GM19372 (cell line): ENCODE data around the gene FBXO44.
"Not testable (repeated sequence)": the region's sequence is repeated elsewhere in the genome, so short reads cannot be mapped to it uniquely, and the experiment has no call there.

Experiments used
- ATAC-seq: cut with Tn5 transposase; IDR thresholded peaks from one replicate; pipeline ENCODE4 v1.9.1; 2021; ENCODE audit warnings: mild to moderate bottlenecking, low read depth, moderate library complexity; ENCODE audit not compliant: unreplicated experiment

The FBXO44 gene

DNA sequence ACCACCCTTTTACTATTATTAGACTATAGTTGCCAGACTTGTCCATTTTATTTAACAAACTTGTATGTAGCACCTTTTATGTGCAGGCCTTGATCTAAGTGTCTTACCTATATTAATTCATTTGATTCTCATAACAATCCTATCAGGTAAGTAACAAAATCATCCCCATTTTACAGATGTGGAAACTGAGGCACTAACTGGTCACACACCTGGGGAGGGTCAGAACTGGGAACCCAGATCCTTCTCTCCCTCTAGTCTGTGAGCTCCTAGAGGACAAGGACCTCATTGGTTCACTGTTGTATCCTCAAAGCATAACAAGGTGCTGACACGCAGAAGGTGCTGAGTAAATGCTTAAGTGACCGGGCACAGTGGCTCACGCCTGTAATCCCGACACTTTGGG lies 15.3 kb upstream of the FBXO44 start:
- ATAC-seq, result no peak

DNA sequence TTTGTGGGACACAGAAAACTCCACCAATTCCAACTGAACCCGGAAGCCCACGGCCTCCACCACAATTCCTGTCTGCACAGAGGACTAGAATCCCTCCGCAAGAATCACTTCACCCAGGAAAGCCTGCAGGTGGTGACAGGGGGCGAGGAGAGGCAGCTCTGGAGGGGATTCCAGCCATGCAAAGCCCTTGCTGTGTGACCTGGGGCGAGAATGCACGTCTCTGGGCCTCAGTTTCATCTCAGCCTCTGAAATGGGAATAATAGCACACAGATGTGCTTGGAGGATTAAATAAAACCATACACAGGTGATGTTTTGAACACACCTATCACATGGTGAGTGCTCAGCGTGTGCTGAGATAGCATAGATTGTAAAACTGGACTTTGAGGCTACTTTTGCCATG lies 14.6 kb upstream of the FBXO44 start:
- ATAC-seq, result no peak

DNA sequence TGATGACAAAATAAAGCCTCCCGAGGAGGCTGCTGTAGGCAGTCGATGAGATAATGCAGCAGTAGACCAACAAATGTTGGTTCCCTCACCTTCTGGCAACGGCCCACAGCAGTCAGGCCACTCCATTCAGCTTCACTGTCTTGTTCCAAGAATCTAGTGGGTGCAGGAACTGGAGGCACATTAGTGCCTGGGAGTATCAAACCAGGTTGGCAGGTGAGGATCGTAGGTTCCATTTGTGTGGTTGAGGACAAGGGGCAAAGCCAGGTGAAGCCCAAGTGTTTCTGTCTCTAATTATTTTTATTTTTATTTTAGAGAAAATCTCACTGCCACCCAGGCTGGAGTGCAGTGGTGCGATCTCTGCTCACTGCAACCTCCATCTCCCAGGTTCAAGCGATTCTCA lies 13.7 kb upstream of the FBXO44 start:
- no peak for ATAC-seq

DNA sequence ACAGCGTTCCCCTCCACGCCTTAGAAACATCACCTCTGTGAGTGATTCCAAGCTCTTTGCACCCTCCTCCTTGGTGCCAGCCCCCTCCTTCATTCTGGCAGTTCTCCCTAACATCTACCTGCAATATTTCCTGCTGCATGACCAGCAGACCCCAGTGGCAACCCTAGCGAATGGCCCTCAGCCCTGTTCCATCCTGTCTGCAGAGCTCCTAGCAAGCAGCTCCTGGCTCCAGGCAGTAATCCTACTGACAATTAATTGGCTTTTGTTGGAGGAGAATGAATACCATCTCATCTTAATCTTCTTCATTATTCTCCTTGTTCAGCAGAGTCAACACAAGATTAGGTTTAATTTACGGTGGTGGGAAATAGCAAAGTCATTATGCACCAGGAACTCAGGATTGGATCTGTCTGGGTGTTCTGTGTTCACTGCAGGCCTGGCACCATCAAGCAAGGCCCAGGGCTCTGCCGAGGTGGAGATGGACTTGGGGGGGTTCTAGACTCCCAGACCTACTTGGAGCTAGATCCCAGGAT lies 12.8 kb upstream of the FBXO44 start:
- no peak for ATAC-seq

DNA sequence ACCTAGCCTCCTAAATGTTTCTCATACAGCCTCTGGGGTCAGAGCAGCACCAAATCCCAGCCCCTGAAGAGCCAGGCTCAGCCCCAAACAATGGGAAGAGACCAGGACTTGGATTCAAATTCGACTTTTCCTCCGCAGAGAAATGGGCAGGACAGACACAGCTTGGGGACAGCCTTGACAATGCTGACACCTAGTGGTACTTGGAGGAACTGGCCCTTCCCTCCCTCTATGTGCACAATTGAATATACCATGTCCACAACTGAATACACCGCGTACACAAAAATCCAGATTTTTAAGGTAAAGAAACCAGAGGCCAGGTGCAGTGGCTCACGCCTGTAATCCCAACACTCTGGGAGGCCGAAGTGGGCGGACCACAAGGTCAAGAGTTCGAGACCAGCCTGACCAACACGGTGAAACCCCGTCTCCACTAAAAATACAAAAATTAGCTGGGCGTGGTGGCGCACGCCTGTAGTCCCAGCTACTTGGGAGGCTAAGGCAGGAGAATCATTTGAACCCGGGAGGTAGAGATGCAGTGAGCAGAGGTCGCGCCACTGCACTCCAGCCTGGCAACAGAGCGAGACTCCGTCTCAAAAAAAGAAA lies 12.2 kb upstream of the FBXO44 start:
- ATAC-seq, result not testable (repeated sequence)

DNA sequence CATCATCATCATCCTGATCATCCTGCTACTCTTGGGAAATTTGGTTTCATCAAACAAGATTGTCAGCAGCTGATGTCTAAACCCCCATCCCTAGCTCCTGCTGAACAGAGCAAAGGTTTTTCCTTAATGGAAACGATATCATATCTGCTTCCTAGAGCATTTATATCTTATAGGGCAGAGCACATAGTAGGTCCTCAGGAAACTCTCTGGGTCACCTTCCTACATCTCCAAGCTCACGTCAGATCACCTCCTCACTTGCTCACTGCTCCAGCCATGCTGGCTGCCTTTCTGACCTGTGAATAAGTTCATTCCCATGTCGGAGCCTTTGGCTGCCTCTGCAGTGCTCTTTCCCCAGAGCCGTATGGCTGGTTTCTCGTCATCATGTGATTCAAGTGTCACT lies 10.9 kb upstream of the FBXO44 start:
- no peak for ATAC-seq

DNA sequence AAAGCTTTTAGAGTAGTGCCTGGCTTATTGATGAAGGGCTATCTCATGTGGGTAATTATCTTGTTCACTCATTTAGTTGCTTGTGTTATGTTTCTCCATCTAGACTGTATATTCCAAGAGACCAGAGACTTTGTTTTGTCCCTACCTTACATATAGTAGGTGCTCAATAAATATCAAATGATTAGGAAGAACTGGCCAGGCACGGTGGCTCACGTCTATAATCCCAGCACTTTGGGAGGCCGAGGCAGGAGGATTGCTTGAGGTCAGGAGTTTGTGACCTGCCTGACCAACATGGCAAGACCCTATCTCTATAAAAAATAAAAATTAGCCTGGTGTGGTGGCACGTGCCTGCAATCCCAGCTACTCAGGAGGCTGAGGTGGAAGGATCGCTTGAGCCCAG lies 9.4 kb upstream of the FBXO44 start:
- no peak for ATAC-seq

DNA sequence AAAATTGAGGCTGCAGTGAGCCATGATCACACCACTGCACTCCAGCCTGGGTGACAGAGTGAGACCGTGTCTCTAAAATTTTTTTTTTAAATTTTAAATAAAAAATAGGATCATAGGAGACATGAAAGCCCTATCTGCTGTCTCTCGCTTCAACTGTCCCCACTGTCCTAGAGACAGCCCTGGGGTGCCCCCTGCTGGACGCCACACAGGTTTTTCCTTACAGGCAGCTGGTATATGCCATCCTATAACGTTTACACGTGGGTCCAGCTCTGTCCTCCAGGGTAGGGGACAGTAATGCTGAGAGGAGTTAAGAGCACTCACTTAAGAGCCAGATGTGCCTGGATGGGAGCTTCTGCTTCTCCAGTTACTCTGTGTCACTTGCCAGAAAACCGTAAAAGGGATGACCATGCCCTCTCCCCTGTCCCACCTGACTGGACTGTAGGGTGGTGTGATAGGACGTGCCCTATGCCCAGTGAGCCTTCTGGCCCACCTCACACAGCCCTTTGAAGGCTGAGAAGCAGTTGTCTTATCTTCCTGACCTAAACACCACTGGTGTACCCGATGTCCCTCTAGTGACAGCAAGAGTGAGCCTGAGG lies 8.9 kb upstream of the FBXO44 start:
- ATAC-seq, result no peak

DNA sequence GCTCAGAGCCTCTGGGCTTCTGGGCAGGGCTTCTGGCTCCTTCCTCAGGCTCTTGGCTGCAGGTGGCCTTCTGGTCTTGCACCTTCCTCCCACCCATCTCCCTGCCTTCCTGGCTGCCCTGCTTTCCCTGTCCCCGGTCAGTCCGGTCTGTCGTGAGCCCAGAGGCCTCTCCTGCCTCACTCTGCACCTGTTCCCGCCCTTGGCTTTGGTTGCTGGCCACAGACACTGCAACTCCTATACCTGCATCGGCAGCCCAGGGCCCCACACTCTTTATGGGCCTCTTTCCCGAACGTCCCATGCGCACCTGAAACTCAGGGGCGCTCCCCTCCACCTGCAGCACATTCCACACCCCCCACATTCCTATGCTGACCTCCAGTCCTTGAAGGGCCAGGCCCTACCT lies 8.4 kb upstream of the FBXO44 start:
- no peak for ATAC-seq

DNA sequence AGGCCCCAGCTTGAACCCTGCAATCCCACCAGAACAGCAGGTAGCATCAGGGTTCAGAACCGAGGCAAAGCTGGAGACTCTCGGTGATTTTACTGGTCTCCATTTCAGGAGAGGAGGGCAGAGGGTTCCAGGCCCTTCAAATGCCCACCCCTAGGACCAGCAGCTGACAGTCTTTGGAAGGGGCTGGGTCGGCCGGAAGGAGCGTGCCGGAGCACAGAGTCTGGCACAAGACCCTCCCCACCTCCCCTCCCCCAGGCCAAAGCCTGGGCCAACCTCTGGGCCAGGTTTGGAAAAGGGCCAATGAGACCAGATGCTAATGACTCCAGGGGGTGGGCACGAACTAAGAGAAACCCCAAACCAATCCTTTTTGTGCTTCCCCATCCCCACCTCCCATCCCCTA lies 7.3 kb upstream of the FBXO44 start:
- ATAC-seq, result no peak

DNA sequence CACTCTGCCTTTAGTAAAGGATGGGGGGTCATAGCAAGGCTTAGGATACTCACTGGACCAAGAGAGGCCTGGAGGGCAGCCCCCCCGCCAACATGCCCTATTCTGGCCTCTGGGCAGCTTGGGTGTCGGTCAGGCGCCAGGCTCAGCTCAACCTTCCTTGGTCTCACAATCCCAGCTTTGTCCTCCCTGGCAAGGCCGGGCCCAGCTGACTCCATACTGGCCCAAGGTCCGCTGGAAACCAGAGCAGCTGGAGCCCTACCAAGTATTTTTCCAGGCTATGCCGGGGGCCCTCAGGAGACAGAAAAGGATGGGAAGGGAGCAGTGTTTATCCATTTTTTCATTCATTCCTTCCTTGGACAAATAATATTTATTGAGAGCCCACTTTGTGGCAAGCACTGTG lies 6.6 kb upstream of the FBXO44 start:
- ATAC-seq, result no peak

DNA sequence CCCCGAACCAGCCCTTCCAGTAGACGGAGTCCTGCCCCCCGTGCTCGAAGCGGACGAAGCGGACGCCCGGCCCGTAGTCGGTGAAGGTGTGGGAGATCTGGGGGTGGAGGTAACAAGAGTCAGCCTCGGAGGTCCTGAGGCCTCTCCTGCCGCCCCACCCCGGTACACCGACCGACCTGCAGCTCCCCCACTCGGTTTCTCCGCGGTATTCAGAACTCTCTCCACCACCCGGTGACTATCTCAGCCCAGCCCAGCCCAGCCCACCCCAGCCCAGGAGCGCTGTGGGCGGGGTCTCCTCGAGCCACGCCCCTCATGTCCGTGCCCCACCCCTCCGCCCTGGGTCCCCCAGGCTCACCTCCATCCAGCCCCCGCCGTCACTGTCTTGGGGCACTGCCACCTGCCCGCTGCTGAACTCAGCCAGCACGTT lies 5.9 kb upstream of the FBXO44 start:
- ATAC-seq, result no peak

DNA sequence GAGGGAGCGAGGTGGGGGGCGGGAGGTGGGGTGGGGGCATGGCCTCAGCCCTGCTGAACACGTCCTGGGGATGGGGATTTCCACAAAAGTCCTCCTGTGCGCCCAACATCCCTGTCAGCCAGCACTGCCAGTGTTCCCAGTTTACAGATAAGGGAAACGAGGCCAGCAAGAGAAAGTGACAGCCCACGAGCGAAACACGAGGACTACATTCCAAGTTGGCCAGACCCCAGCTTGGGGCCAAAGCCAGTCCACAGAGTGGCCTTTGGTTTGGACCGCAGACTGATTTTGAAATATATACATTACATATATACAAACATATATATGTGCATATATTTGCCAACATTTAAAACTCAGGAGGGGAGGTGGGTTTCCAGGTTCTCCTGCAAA lies 5.4 kb upstream of the FBXO44 start:
- no peak for ATAC-seq

DNA sequence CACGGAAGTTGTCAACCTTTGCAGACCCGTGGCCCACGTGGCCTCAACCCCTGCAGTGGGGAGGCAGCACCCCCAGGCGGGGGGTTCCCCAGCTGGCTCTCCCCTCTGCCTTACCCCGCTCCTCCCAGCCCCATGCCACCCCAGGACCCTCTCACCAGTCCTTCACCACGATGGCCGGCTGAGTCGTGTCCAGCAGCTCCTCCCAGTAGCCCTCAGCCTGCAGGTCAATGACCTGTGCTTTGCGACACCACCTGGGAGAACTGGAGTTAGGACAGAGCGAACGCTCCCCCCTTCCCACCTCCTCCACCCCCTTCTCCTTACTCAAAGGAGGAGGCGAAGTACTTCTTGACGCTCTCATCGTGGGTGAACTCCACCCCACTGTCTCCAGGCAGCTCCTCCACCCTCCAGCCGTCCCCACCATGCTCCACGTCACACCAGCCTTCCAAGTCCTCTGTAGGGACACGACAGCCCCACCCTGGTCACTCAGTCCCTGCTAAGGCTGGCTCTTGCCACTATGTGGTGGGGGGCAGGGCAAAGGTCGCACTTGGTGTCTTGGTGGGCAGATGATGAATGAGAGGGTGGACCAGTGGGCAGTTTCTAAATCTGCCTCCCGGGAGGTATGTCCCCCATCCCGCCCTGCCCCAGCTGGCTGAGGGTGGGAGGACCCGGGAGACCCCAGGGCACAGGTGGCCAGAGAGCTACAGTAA lies 4.9 kb upstream of the FBXO44 start:
- ATAC-seq, result no peak

DNA sequence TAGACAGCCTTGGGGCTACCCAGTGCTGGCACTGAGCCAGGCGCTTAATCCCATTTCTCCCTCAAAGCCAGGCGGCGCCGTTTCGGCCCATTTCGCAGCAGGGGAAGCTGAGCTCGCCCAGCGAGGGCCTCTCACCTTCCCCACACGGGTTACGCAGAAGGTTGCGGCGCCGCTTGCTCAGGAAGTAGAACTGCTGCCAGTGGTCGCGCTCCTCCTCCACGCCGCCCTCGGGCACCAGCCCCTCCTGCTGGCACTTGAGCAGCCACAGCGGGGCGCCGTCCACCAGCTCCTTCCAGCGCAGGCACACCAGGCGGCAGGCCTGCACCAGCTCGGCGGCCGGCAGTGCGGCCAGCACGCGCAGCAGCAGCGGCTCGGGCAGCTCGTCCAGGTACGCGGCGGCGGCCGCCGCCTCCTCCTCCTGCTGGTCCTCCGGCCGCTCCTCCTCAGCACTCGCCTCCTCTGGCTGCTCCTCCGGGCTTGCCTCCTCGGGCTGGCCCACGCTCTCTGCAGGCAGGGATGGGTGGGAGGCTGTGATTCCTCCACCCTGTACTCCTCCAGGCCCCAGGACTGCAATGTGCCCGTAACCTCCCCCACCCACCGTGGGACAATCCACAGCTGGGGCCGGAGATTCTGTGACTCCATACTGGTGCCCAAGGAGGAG lies 4.2 kb upstream of the FBXO44 start:
- ATAC-seq, result no peak

DNA sequence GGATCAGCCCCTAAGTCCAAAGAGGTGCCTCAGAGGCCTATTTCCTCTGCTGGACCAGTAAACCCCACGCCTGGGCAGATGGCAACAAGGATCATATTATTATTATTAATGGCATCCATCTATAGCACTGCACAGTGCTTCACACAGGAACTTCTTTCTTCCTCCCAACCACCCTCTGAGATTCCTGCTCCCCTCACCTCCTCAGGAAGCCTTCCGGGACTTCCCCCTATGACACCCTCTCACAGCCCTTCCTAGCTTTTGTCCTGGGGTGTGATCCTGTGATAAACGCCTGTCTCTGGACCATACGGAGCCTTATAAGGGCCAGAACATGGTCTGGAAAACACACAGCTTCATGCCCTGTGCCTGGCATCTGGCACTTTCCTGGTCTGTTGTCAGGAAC lies 3.7 kb upstream of the FBXO44 start:
- no peak for ATAC-seq

DNA sequence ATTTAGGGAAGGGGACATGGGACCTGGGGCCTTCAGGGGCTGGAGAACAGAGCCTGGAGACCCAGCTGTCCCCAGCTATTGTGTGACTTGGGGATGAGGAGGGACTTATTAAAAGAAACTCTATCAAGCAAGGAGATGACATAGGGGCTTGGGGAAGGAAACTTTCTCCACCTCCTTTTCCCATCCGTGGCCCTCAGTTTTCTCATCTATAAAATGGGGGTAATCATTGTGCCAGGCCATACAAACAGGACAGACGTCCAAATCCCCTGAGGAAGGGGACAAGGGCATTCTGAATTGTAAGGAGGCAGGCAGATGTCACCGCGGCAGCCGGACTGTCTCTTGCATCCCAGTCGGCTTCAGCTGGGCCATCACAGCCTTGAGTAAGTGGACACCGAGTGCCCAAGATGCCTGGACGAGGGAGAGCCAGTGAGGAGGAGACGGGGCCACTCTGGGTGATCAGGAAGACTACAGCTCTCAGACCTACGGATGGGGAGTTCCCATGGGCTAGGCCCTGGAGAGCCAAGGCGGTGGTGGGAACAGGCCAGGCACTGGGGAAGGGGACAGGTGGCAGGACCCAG lies 2.4 kb upstream of the FBXO44 start:
- no peak for ATAC-seq

DNA sequence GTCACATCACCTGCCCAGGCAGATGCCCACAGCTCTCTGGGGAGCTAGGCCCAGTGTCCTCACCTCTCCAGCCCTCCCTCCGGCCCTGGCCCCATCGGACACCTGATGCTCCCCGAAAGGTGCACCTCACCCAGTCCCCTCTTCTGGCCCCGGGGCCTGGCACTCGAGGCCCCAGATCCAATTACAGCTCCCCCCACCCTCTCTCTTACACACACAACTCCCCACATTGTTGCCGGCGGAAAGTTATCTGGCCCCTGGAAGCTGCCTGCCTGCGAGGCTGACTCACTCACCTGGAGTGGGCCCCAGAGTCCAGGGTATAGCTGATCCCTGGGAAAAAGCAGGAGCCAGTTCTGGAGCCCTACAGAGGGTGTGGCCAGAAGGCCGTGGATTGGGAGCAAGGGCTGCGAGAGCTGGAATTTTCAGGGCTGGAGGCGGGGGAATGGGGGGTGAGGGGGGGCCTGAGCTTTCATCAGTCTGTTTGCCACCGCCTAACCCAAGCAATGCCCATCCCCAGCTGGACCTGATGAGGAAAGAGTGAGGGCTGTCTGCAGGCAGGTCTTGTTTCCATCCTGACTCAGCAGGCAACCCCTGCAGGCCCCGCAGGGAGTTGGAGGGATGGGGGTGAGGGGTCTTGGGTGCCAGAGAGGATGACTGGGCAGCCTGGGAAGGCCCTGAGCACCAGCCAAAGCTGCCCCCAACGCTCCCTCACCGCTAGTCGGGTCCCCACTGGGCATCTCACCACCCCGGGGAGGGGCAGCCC lies 1.4 kb upstream of the FBXO44 start:
- no peak for ATAC-seq

DNA sequence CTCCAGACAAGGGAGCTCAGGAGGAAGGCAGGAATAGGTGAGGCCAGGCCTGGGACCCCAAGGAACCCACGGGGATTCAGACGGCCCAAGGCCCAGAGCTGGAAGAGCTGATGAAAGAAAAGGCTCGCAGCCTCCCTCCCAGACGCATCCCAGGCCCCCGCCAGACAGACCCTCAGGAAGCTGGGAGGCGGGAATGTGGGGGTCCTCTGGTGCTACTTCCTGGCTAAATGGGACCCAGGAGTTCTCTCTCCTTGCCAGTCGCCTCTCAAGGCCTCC lies 878 bp upstream of the FBXO44 start:
- no peak for ATAC-seq

DNA sequence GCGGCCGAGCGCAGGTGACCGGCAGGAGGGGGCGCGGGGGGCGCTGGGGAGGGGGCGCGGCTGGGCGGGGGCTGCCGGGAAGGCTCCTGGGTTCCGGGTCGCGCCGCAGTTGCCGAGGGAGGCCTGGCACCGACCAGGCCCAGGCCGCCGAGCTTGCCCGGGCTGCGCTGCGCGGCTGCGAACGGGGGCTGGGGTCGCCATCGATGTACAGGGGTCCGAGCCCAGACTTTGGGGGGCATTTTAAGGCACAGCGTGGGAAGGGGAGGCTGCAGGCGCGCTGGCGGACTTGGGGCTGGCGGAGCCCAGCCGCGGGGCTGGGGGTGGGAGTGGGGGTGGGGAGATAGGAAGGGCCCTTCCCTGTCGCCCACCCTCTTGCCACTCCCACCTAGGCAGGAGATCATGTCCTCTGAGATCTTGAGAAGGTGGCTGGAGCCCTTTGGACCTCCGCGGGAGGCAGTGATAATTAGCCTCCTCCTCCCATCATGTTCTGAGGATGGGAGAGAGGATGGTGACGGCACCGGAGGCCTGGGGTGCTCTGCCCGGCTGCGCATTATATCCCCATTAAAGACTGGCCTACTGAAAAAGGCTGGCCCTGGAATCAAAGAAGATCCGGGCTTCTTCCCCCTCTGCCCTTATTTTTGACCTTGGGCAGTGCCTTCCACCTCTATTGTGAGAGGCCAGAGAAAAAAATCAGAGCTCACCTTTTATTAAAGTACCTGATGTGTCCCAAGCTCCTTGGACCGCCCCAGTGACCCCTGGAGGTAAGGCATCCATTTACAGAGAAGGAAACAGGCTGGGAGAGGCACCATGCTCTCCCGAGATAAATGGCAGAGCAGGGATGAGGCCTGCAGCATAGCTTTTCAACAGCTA lies 497 bp downstream of the FBXO44 start:
- ATAC-seq, result no peak
